A549 (cell line): ENCODE data around the gene CNNM2.

Source experiments
- CTCF ChIP-seq: fragments of >200 bp; sonication (Bioruptor Twin); formaldehyde crosslinking; IDR thresholded peaks from 3 replicates; pipeline ENCODE4 v1.5.1; 2016
- EHMT2 ChIP-seq: fragments of 200-600 bp; sonication (generic); IDR thresholded peaks from 2 replicates; pipeline ENCODE4 v1.6.1; 2016; ENCODE audit warnings: antibody characterized with exemption, low read depth, mild to moderate bottlenecking, moderate library complexity
- EP300 ChIP-seq, 2 experiments: fragments of >200 bp; sonication (Bioruptor Twin); formaldehyde crosslinking; IDR thresholded peaks; 2 replicates in 1 of 2; 3 replicates in 1 of 2; pipeline ENCODE4 v1.6.1; 2016 to 2017
- JUNB ChIP-seq: fragments of >200 bp; sonication (Bioruptor Twin); formaldehyde crosslinking; IDR thresholded peaks from 2 replicates; pipeline ENCODE4 v1.6.1; 2016
- KDM1A ChIP-seq: fragments of 200-600 bp; sonication (generic); IDR thresholded peaks from 2 replicates; pipeline ENCODE4 v1.6.1; 2016; ENCODE audit warnings: low read depth, mild to moderate bottlenecking
- NR3C1 ChIP-seq: fragments of >200 bp; sonication (Bioruptor Twin); formaldehyde crosslinking; IDR thresholded peaks from 3 replicates; pipeline ENCODE4 v1.6.1; 2017
- POLR2A ChIP-seq: IDR thresholded peaks from 2 replicates; pipeline ENCODE4 v1.6.1; 2012; ENCODE audit warnings: mild to moderate bottlenecking, low read length
- POLR2AphosphoS2 ChIP-seq: conservative IDR thresholded peaks from 2 replicates; pipeline ENCODE4 v1.6.1; 2012; ENCODE audit warnings: low read length, improper control_type of control experiment, inconsistent platforms
- SMC3 ChIP-seq: fragments of >200 bp; sonication (Bioruptor Twin); formaldehyde crosslinking; IDR thresholded peaks from 3 replicates; pipeline ENCODE4 v1.6.1; 2018; ENCODE audit warnings: inconsistent platforms

GRCh38 chr10:103078309-103078615 is 160.2 kb downstream of the CNNM2 start:
- TF ChIP-seq POLR2A, result no peak
- TF ChIP-seq SMC3, result no peak
- no peak for TF ChIP-seq JUNB
- no peak for TF ChIP-seq CTCF
- no peak for TF ChIP-seq POLR2AphosphoS2
- no peak for TF ChIP-seq NR3C1
- no peak for TF ChIP-seq KDM1A
- TF ChIP-seq EHMT2, result no peak
- no peak for TF ChIP-seq EP300 (IDR thresholded peaks at IDR 0.05)
